Activated CD8-positive, alpha-beta memory T cell treated with anti-CD3 and anti-CD28 coated beads for 48 hours (primary cell): ENCODE data around the gene RNF182.
"Not testable (repeated sequence)": the region's sequence is repeated elsewhere in the genome, so short reads cannot be mapped to it uniquely, and the experiment has no call there.

Experiments used
- DNase-seq, 3 experiments: peaks; one replicate each; pipeline ENCODE4 v3.0.0-alpha.2; 2020; ENCODE audit warnings: low read depth in 2 of 3, low spot score in 2 of 3

The RNF182 gene

GRCh38 chr6:13998356-13998755 is 73.6 kb downstream of the RNF182 start:
- no peak for DNase-seq

- no peak for DNase-seq
Observed at GRCh38 chr6:14000901-14001300, 76.1 kb downstream of the RNF182 start.

GRCh38 chr6:14001329-14002012 is 76.7 kb downstream of the RNF182 start:
- DNase-seq: no peak

- no peak for DNase-seq
Observed at GRCh38 chr6:14002176-14002947, 77.6 kb downstream of the RNF182 start.

- DNase-seq: no peak
Observed at GRCh38 chr6:14004258-14004657, 79.5 kb downstream of the RNF182 start.

GRCh38 chr6:14008809-14009208 is 84.1 kb downstream of the RNF182 start:
- no peak for DNase-seq

- DNase-seq: no peak
Observed at GRCh38 chr6:14009431-14009830, 84.7 kb downstream of the RNF182 start.

- no peak for DNase-seq
Observed at GRCh38 chr6:14010275-14010674, 85.5 kb downstream of the RNF182 start.

- no peak for DNase-seq
Observed at GRCh38 chr6:14012313-14013030, 87.7 kb downstream of the RNF182 start.

GRCh38 chr6:14015964-14016363 is 91.2 kb downstream of the RNF182 start:
- DNase-seq: no peak

- DNase-seq: no peak
Observed at GRCh38 chr6:14016432-14016831, 91.7 kb downstream of the RNF182 start.

- DNase-seq: no peak
Observed at GRCh38 chr6:14016935-14017625, 92.3 kb downstream of the RNF182 start.

GRCh38 chr6:14017626-14018475 is 93.1 kb downstream of the RNF182 start:
- no peak for DNase-seq

- not testable (repeated sequence) for DNase-seq
Observed at GRCh38 chr6:14018559-14018958, 93.8 kb downstream of the RNF182 start.

- DNase-seq: no peak
Observed at GRCh38 chr6:14020551-14020950, 95.8 kb downstream of the RNF182 start.

GRCh38 chr6:14021449-14021848 is 96.7 kb downstream of the RNF182 start:
- no peak for DNase-seq

- DNase-seq: no peak
Observed at GRCh38 chr6:14022673-14023072, 97.9 kb downstream of the RNF182 start.

- no peak for DNase-seq
Observed at GRCh38 chr6:14023855-14024254, 99.1 kb downstream of the RNF182 start.

- DNase-seq: no peak
Observed at GRCh38 chr6:14025160-14025559, 100.4 kb downstream of the RNF182 start.

- DNase-seq: no peak
Observed at GRCh38 chr6:14026831-14027539, 102.2 kb downstream of the RNF182 start.
